HL-60/S4 (cell line): ENCODE results near the gene TNFAIP3.

ENCODE experiments used
- in situ Hi-C: fragments of 300-500 bp; cut with MboI; formaldehyde crosslinking; loops from 2 replicates; pipeline ENCODE4 v1.14.3; 2022; ENCODE audit warnings: low sequenced_read_pairs

The TNFAIP3 gene

GRCh38 chr6:137894779-137895385 lies 27.8 kb downstream of the TNFAIP3 start:
- in situ Hi-C loops: no loop called here

- in situ Hi-C loops: no loop called here
Observed at GRCh38 chr6:137896647-137897046, 29.6 kb downstream of the TNFAIP3 start.

GRCh38 chr6:137900815-137901214 lies 33.8 kb downstream of the TNFAIP3 start:
- in situ Hi-C loops: no loop called here

GRCh38 chr6:137901454-137901853 lies 34.4 kb downstream of the TNFAIP3 start:
- in situ Hi-C loops: no loop called here

GRCh38 chr6:137902699-137903098 lies 35.6 kb downstream of the TNFAIP3 start:
- in situ Hi-C loops: no loop called here

- in situ Hi-C loops: no loop called here
Observed at GRCh38 chr6:137903274-137903932, 36.3 kb downstream of the TNFAIP3 start.

- in situ Hi-C loops: no loop called here
Observed at GRCh38 chr6:137903933-137904821, 37.1 kb downstream of the TNFAIP3 start.

- in situ Hi-C loops: no loop called here
Observed at GRCh38 chr6:137904822-137905617, 38.0 kb downstream of the TNFAIP3 start.

- in situ Hi-C loops: no loop called here
Observed at GRCh38 chr6:137906020-137906472, 39.0 kb downstream of the TNFAIP3 start.

GRCh38 chr6:137907170-137907569 lies 40.1 kb downstream of the TNFAIP3 start:
- in situ Hi-C loops: no loop called here

- in situ Hi-C loops: no loop called here
Observed at GRCh38 chr6:137909533-137909932, 42.5 kb downstream of the TNFAIP3 start.

- in situ Hi-C loops: no loop called here
Observed at GRCh38 chr6:137910424-137910834, 43.4 kb downstream of the TNFAIP3 start.

GRCh38 chr6:137910843-137911456 lies 43.9 kb downstream of the TNFAIP3 start:
- in situ Hi-C loops: no loop called here

- in situ Hi-C loops: no loop called here
Observed at GRCh38 chr6:137911675-137912191, 44.7 kb downstream of the TNFAIP3 start.

GRCh38 chr6:137912813-137913212 lies 45.8 kb downstream of the TNFAIP3 start:
- in situ Hi-C loops: no loop called here

GRCh38 chr6:137913434-137913833 lies 46.4 kb downstream of the TNFAIP3 start:
- in situ Hi-C loops: no loop called here

GRCh38 chr6:137913996-137914529 lies 47.0 kb downstream of the TNFAIP3 start:
- in situ Hi-C loops: no loop called here

- in situ Hi-C loops: no loop called here
Observed at GRCh38 chr6:137914530-137915193, 47.6 kb downstream of the TNFAIP3 start.

- in situ Hi-C loops: no loop called here
Observed at GRCh38 chr6:137915790-137916189, 48.7 kb downstream of the TNFAIP3 start.
